Liver (tissue), 3 donors: ENCODE data around the gene FGFR4.

Source experiments
- GABPA ChIP-seq, 2 donors: IDR thresholded peaks in 1 of 2; conservative IDR thresholded peaks in 1 of 2; 2 replicates each; pipeline ENCODE4 v1.6.1; 2016; ENCODE audit warnings: antibody characterized with exemption in 2 of 2, mild to moderate bottlenecking in 1 of 2, moderate library complexity in 1 of 2
- RAD21 ChIP-seq, 2 donors: IDR thresholded peaks; 2 replicates each; pipeline ENCODE4 v1.6.1; 2016; ENCODE audit warnings: antibody characterized with exemption in 2 of 2, mild to moderate bottlenecking in 2 of 2
- REST ChIP-seq: IDR thresholded peaks from 2 replicates; pipeline ENCODE4 v1.6.1; 2016; ENCODE audit warnings: antibody characterized with exemption, mild to moderate bottlenecking
- RXRA ChIP-seq, 2 donors: IDR thresholded peaks; 2 replicates each; pipeline ENCODE4 v1.6.1; 2017 to 2018; ENCODE audit warnings: antibody characterized with exemption in 2 of 2, mild to moderate bottlenecking in 1 of 2
- SP1 ChIP-seq: IDR thresholded peaks from 2 replicates; pipeline ENCODE4 v1.6.1; 2018; ENCODE audit warnings: antibody characterized with exemption, mild to moderate bottlenecking
- TAF1 ChIP-seq: conservative IDR thresholded peaks from 2 replicates; pipeline ENCODE4 v1.6.1; 2016; ENCODE audit warnings: antibody characterized with exemption, mild to moderate bottlenecking
- YY1 ChIP-seq: IDR thresholded peaks from 2 replicates; pipeline ENCODE4 v1.6.1; 2016; ENCODE audit warnings: antibody characterized with exemption, mild to moderate bottlenecking
- TF ChIP-seq, protein P1 (sequence below): fragments of 150-350 bp; IDR thresholded peaks from 2 replicates; pipeline ENCODE4 v1.5.1; 2017; ENCODE audit warnings: improper control_type of control experiment, low read depth, low read length; ENCODE audit not compliant: missing input control
- TF ChIP-seq, protein P2 (sequence below): IDR thresholded peaks from 2 replicates; pipeline ENCODE4 v1.6.1; 2016; ENCODE audit warnings: antibody characterized with exemption
- TF ChIP-seq, protein P3 (sequence below): IDR thresholded peaks from 2 replicates; pipeline ENCODE4 v1.6.1; 2016; ENCODE audit warnings: antibody characterized with exemption
- donor health status: healthy.
- donor health status: healthy.

GRCh38 chr5:177134697-177135225, 48.0 kb downstream of the FGFR4 start:
- TF ChIP-seq YY1 (no peak), REST (no peak), RAD21 (IDR thresholded peaks at IDR 0.05) (no peak), TAF1 (no peak), SP1 (no peak), GABPA (IDR thresholded peaks at IDR 0.05 in 1 of 2, conservative IDR thresholded peaks at IDR 0.05 in 1 of 2) (no peak), RXRA (IDR thresholded peaks at IDR 0.05) (no peak)
- TF ChIP-seq, protein P1, sequence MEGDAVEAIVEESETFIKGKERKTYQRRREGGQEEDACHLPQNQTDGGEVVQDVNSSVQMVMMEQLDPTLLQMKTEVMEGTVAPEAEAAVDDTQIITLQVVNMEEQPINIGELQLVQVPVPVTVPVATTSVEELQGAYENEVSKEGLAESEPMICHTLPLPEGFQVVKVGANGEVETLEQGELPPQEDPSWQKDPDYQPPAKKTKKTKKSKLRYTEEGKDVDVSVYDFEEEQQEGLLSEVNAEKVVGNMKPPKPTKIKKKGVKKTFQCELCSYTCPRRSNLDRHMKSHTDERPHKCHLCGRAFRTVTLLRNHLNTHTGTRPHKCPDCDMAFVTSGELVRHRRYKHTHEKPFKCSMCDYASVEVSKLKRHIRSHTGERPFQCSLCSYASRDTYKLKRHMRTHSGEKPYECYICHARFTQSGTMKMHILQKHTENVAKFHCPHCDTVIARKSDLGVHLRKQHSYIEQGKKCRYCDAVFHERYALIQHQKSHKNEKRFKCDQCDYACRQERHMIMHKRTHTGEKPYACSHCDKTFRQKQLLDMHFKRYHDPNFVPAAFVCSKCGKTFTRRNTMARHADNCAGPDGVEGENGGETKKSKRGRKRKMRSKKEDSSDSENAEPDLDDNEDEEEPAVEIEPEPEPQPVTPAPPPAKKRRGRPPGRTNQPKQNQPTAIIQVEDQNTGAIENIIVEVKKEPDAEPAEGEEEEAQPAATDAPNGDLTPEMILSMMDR, result no peak
- TF ChIP-seq, protein P2, sequence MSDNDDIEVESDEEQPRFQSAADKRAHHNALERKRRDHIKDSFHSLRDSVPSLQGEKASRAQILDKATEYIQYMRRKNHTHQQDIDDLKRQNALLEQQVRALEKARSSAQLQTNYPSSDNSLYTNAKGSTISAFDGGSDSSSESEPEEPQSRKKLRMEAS, result no peak
- TF ChIP-seq, protein P3, sequence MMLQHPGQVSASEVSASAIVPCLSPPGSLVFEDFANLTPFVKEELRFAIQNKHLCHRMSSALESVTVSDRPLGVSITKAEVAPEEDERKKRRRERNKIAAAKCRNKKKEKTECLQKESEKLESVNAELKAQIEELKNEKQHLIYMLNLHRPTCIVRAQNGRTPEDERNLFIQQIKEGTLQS, result no peak
